ENCODE measurements around the gene TEKT2.
A peak's percentile ranks its signal among the peaks of the same experiment; 100 is the strongest.

TEKT2 gene

DNA sequence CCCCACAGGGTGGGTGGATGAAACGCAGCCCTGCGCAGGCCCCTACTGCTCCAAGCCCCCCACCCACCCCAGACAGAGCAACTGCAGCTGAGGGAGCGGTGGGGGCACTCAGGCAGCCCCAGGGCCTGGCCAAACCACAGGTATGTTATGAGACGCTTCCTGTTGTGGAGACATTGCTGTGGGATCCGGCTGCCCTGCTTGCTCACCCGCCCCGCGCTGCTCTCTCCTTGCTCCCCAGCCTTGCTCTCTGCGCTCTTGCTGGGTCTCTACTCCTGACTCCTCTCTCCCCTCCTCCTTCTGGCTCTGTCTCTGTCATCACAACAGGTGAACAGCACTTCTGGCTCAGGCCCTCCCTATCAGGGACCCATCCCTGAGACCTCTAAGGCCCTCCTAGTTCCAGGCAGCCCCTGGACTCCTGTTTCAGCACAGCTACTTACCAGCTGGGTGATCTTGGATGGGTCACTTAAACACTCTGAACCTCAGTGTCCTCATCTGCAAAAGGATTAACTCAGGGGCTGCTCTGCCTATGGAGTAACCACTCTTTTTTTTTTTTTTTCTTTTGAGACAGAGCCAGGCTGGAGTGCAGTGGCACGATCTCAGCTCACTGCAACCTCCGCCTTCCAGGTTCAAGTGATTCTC lies 25.3 kb downstream of the TEKT2 start:
- no peak for DNase-seq

DNA sequence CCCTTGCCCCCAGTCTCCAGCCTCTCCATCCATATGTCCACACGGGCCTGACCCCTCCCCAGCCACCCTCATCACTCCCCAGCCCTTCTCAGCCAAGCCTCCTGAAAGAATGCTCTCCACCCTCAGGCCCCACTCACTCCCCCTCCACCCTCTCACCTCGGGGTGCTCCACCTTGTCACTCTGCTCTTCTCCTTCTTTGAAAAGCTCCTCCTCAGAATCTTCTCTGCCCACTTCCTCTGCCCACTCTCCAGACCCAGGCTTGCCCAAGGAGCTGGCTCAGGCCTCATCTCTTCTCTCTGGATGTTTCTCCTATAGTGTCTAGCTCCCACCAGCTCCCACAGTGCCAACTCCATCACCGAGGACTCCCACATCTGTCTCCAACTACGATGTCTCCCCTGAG lies 27.3 kb downstream of the TEKT2 start:
- DNase-seq = no peak

DNA sequence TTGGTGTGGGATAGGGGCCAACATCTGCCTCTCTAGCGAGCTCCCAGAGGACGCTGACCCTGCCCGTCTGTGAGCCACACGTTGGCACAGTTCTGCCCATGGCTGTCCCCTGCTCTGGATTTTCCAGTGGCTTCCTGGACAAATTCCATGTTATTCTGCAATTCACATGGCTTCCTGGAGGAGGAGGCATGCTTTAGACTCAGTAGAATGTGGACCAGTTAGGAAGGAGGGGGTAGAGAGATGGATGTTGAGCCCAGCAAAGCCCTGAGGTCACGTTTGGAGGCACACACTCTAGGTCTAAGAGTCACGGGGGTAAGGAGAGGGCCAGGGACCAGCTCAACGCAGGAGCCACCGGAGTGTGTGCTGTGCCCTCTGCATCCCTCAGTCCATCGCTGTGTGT lies 28.9 kb downstream of the TEKT2 start:
- no peak for DNase-seq

DNA sequence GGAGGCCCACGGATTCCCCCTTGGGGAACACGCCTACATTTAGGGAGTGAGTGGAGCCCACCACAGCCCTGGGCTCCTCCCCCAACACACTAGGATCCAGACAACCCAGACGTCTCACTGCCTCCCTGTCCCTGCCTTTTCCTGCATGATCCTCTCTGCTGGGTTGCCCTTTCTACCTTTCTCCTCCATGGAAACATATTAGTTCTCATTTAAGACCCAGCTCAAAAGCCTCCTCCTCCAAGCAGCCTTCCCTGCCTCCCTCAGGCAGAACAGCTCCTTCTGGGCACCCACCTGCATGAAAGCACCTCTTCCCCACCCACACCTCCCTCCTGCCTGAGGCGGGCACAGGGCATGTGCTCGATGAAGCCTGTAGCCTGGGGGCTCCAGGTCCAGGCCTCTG lies 30.5 kb downstream of the TEKT2 start:
- no peak for DNase-seq

DNA sequence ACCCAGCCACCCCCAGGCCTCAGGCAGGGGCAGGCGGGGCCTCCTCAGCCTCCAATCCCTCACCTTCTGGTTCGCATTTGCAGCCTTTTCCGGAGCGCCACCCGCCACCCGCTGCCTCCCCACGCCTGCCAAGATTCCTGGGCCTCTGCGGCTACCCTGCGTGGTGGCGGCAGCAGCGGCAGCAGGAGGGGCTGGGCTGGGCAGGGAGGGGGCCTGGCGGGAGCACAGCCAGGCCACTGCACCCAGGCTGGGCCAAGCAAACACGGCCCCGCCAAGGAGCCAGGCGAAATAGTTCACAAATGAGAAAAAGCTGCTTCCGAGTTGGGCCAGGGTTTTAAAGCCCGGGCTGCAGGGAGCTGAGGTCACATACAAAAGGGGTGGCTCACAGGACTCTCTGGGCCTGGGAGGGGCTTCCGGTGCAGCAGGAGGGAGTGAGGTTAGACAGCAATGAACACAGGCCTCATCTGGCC lies 31.3 kb downstream of the TEKT2 start:
- no peak for DNase-seq

DNA sequence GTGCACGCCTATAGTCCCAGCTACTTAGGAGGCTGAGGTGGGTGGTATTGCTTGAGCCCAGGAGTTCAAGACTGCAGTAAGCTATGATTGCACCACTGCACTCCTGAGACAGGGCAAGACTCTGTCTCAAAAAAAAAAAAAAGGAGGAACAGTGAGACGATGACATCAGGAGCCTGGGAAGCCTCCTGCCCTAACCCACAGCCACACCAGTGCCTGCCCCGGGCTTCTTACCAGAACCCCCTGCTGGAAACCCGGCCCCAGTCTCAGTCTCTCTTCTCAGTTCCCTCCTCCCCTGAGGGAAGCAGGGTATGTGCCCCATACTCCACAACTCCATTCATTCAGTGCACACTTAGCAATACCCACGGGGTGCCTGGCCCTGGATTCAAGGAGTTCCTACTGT lies 32.0 kb downstream of the TEKT2 start:
- no peak for DNase-seq

DNA sequence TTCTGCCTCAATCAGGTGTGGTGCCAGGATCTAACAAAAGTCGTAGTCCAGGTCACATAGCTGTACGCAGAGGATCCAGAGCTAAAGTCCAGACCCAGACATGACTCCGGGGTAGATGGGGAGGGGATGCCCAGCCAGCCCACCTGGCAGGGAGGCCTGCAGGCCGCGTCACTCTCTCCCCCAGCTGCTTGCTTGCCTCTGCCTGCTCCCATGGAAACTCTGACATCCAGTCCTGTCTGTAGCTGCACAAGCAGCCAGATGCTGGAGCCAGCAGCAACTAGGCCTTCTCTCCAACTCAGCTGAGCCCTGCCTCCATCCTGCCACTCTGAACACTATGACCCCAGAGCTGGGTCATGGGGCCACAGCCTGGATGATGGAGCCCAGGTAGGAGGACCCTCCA lies 33.0 kb downstream of the TEKT2 start:
- no peak for DNase-seq

DNA sequence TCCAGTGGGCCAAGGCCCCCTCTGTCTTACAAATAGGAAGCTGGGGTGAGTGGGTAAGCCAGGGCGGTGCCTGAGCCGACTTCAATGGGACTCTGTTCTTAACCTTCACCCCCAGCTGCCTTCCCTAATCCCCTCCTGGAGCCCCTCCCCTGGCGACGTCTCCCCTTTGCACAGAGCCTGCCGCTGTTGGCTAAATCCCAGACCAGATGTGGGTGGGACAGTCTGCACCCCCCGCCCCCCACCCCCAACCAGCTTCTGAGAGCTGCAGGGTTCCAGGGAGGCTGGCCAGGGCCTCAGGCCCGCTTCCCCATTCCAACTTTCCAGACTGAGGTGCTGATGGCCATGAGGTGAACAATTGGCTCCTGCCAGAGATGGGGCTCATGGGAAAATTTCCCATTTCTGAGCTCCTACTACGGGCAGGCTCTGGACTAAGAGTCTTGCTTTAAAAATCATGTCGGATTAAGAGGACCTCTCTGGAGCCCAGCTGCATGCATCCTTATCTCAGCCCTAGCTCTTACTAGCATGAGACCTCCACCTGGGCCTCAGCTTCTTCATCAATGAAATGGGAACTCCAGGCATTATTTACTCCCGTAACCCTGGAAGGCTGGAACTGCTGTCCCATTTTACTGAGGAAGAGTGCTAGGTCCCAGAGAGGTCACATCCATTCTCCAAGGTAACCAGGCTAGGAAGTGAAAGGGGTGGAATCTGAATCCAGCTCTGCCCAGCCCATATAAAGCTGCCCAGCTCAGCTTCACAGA lies 34.7 kb downstream of the TEKT2 start:
- DNase-seq = no peak

DNA sequence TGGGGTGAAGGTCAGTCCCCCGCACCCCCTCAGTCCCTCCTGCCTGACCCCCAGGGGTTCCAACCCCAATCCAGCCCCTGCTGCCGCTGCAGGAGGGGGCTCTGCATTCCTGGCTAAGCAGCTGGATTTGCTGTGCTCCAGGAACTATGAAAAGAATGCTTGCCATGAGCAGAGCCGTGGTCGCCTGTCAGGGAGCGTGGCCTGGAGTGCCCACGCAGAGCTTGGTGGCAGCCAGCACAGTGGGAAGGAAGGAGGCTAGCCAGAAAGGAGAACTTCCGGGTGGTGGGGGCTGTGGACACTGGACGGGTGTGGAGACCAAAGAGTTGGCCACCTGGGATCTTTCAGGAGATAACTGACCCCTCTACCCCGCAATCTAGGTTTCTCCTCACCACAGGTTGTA lies 35.6 kb downstream of the TEKT2 start:
- no peak for DNase-seq

DNA sequence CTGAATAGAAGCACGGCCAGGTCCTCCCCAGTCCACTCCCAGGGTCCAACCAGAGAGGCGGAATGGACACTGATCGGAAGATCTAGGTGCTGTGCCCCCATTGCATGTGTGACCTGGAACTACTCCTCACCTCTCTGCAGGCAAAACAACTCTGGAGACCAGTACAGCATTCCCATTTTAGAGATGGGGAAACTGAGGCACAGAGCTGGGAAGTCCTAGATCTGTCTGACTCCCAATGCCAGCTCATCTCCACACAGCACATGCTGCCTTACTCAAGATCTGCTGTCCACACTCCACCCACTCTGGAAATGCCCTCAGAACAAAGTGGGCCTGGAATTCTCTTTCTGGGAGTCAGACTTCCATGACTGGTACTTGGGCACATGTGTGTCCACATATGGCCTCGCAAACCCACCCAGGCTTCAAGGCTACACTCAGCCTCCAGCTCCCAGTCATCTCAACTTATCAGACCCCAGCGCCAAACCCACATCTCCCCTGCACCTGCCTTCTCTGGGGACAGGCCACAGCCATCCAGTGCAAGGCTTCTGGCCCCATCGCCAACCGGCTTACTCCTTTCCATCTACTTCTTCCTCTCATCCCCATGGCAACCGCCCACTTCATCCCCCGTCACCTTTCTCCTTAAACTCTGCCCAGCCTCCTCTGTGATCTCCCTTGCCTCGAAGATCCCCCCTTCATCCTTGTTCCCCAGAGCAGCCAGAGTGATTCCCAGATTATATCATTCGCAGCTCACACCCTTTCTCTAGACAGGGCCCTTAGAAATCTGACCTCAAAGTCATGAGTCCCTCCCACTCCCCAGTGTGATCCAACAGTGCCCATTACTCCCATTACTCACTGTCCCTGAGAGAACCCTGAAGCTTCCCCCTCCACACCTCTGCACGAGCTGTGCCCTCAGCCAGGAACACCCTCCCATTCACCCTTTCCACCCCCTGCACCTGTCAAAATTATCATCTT lies 38.5 kb downstream of the TEKT2 start:
- DNase-seq = no peak

DNA sequence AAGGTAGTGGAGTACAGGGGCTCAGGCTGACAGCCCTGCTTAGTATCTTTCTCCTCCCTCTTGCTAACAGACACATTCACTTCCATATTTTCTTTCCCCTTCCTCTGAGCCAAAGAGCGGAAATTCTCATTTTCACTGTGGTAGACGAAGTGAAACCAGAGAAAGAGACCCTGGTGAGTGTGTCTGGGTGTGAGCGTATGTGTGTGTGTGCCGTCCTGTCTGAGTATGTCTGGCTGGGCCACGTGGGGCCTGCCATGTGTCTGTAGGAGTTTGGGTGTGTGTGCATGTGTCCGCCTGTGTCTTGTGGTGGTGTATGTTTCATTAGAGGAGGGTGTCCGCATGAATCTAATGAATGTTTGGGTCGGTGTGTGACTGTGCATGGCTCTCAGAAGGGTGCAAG lies 39.5 kb downstream of the TEKT2 start:
- DNase-seq = peak; percentile 33

DNA sequence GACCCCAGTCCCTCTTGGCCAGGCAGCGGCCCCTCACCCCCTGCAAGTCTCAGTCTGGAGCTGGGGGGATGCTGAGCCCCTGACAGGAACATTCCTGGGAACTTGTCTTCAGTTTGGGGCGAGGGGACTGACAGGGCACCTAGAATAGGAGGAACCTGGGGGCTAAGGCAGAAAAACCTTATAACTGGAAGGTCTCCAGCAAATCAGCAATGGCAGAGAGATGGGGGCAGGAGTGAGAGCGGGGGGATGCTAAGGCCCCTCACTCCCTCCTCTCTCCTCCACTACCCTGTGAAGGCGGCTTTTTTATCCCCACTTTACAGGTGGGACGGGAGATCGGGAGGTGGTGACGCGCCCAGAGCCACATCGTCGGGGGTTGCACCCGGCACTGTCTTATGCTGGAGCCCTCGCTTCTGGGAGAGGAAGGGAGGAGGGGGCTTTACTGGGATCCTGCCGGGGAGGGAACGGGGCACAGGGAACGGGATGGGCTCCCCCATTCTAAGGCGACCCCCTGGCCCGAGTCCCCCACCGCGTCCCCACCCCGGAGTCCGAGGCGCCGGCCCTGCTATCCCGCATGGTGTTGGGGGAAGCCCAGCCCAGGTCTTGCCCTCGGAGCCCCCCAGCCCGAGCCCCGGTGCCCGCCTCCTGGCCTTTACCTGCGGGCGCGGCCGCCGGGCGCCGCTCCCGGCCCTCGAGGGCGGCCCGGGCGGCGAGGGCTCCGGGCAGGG lies 40.7 kb downstream of the TEKT2 start:
- no peak for DNase-seq

DNA sequence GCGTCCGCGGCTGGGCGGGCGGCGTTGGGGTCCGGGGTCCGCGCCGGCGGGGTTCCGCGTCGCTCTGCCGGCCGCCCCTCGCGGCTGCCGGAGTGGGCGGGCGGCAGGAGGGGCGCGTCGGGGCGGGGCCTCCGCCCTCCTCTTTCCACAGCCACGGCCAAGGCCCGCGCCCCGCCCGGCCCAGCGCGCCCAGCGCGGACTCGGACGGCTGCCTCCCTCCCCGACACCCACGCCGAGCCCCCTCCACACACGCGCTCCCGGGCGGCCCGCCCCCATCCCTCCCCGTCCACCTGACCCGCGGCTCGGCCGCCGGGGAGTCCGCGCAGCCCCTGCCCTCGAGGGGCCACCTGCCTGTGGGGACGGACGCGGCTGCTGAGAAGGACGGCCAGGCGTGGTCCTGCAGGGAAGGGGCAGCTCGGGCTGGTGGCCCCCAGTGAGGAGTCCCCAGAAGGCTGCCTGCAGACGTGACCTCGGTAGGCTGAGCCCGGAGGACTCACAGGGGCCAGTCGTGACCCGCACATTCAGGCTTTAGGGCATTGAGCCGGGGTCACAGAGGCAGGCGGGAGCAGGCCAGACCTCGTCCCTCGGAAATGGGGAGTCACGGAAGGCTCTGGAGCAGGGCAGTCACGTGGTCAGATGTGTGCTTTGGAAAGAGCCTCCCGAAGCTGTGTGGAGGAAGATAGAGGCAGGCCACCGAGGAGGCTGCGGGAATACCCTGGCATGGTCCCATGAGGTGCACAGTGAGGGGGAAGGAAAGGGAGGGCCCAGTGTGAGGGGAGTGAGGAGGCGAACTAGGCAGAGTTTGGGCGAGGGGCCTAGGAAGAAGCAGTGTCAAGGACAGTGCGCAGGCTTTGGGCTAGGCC lies 41.5 kb downstream of the TEKT2 start, which contains the start of gene COL8A2:
TSS of gene COL8A2 (minus strand) at position 94 of the 863 bp plus-strand sequence. CDS start 24,980 bp downstream, outside the sequence.
- DNase-seq = no peak

DNA sequence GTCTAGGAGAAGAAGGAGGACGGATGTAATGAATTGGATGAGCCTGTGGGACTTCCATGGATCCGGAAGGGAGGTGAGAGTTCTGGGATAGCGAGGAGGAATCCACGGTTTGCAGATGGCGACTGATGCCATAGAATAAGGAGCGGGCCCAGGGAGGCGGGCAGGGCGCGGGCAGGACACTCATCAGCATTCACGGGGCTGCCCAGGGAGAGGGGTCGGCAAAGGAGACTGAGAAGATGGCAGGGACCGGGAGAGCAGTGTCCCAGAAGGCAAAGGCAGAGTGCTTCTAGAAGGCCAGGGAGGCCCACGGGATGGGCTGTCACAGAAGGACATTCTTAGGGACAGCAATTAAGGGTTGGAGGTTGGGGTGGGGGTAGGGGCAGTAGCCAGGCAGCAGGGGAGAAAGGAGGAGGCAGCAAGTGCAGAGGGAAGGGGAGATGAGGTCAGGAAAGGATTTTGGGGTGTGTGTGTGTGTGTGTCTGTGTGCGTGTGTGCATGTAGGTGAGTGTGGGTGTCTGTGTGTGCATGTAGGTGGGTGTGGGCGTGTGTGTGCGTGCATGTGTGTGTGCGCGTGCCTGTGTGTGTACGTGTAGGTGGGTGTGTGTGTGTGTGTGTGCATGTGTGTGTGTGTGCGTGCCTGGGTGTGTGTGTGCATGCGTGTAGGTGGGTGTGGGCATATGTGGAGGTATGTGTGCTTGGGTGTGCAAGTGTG lies 42.3 kb downstream of the TEKT2 start:
- DNase-seq = no peak

DNA sequence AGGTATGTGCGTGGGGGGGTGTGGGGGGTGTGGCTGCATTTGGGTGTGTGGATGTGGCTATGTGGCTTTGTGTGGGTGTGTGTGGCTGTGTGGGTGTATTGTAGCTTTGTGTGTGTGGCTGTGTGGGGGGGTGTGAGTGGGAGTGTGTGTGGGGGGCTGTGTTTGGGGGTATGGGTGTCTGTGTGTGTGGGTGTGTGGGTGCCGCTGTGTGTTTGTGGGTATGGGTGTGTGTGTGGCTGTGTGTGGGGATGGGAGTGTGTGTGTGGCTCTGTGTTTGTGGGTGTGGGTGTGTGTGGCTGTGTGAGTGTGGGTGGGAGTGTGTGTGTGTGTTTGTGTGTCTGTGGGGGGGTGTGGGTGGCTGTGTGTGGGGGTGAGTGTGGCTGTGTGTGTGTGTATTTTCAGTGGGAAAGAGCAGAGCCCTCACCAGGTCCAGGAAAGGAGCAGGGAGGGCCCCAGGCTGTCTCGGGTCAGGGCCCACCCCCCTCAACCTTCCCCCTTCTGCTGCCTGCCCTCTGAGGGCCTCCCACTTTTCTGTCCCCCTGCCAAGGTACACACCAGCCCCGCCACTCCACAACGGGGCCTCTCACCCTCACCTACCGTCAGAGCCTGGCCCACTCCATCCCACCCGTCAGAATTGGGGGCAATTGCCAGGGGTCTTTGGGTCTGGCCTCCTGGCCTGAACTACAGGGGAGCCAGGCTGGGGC lies 43.1 kb downstream of the TEKT2 start:
- no peak for DNase-seq

DNA sequence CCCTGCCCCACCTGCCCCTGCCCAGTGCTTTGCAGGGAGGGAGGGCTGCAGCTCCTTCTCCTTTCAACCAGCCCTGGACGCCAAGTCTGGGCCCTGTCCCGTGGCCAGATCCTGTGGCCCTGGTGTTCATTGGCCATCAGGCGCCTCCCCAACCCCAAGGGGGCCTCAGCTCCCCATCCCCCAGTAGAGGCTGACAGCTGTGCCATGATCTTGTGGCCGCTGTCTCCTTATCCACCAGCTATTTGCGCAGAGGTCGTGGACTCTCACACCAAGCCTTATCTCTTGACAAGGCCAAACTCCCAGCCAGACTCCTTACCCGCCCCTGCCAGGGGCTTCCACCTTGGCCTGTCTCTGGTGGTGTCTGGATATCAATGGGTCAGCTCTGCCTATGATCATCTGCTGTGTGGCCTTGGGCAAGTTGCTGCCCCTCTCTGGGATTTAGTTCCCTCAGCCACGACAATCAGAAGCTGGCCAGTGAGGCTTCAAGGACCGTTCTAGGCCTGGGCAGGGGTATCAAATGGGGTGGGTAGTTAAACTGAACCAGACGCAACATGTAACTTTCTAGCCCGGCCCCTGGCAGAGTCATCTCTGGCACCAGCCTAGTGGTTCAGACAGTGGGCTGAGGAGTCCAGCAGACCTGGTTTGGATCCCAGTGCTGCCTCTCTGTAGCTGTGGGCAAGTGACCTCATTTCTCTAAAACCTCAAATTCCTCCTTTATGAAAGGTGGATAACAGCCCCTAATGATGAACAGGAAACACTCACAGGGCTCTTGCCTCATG lies 44.4 kb downstream of the TEKT2 start:
- DNase-seq = no peak

DNA sequence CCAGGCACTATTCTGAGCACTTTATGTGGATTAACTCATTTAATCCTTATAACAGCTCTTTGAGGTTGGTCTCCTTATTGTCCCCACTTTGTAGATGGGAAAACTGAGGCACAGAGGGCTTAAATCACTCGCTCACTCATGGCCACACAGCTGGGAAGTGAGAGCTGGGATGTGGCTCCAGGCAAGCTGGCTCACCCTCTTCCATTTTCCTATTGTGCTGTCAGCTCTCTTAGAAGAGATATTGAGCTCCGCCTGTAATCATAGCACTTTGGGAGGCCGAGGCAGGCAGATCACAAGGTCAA lies 45.0 kb downstream of the TEKT2 start:
- DNase-seq = no peak

DNA sequence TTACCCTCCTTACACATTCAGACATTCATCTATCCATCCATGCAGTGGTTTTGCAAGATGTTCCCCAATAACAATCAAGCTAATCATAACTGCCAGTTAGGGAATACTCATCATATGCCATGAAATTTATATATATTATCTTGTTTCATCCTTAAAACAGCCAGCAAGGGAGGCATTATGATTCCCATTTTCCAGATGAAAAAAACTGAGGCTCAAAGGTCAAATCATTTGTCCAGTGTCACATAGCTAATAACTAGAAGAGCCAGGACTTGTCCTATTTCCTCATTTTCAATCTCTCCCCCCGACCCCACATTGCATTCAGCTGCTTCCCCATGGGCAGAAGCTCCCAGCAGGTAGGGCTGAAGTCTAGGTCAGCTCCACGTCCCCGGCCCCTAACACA lies 48.1 kb downstream of the TEKT2 start:
- no peak for DNase-seq

DNA sequence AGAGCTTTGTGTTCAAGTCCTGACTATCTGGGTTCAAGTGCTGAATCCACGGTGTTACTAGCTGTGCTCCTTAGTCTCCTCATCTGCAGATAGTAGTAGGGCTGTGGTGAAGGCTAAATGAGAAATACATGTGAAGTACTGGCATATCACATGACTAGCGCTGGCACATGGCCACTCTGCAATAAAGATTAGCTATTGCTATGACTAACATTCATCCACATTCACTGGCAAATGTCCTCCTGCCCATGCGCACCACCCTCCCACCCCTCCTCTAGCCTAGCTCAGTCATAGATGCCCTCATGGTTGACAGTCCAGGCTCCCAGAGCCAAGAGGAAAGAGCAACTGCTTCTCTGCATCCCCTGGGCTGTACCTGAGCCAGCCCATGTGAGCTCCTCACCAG lies 49.6 kb downstream of the TEKT2 start:
- no peak for DNase-seq

DNA sequence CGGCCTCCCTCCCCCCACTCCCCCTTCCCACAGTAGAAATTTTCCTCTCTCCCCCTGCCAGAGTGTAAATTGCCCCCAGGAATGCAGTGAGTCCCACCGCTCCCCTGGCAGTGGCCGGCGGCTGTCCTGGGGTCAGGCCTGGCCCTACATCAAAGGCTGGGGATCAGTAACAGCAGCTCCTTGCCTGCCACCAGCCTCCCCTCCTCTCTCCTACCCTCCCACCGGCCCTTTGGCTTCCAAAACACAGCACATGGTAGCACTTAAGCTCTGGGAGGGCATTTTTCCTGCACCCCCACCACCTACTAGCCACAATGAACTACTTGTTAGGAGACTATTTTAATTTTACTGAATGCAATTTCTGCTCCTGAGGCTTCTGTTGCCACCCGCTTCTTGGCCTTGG lies 50.1 kb downstream of the TEKT2 start:
- no peak for DNase-seq
